Liver (tissue), 3 donors: ENCODE data around the gene PCDHGA12.

ENCODE experiments used
- EGR1 ChIP-seq, 2 donors: IDR thresholded peaks; 2 replicates each; pipeline ENCODE4 v1.6.1; 2016 to 2018; ENCODE audit warnings: antibody characterized with exemption in 2 of 2, low read depth in 2 of 2
- GABPA ChIP-seq, 2 donors: IDR thresholded peaks in 1 of 2; conservative IDR thresholded peaks in 1 of 2; 2 replicates each; pipeline ENCODE4 v1.6.1; 2016; ENCODE audit warnings: antibody characterized with exemption in 2 of 2, mild to moderate bottlenecking in 1 of 2, moderate library complexity in 1 of 2
- HNF4G ChIP-seq: IDR thresholded peaks from 2 replicates; pipeline ENCODE4 v1.6.1; 2016; ENCODE audit warnings: antibody characterized with exemption
- JUND ChIP-seq, 2 donors: IDR thresholded peaks; 2 replicates each; pipeline ENCODE4 v1.6.1; 2016; ENCODE audit warnings: antibody characterized with exemption in 2 of 2
- RAD21 ChIP-seq, 2 donors: IDR thresholded peaks; 2 replicates each; pipeline ENCODE4 v1.6.1; 2016; ENCODE audit warnings: antibody characterized with exemption in 2 of 2, mild to moderate bottlenecking in 2 of 2
- REST ChIP-seq: IDR thresholded peaks from 2 replicates; pipeline ENCODE4 v1.6.1; 2016; ENCODE audit warnings: antibody characterized with exemption, mild to moderate bottlenecking
- SP1 ChIP-seq: IDR thresholded peaks from 2 replicates; pipeline ENCODE4 v1.6.1; 2018; ENCODE audit warnings: antibody characterized with exemption, mild to moderate bottlenecking
- YY1 ChIP-seq: IDR thresholded peaks from 2 replicates; pipeline ENCODE4 v1.6.1; 2016; ENCODE audit warnings: antibody characterized with exemption, mild to moderate bottlenecking
- TF ChIP-seq, protein P1 (sequence below): IDR thresholded peaks from 2 replicates; pipeline ENCODE4 v1.6.1; 2016; ENCODE audit warnings: antibody characterized with exemption
- TF ChIP-seq, protein P2 (sequence below): fragments of 150-350 bp; IDR thresholded peaks from 2 replicates; pipeline ENCODE4 v1.5.1; 2017; ENCODE audit warnings: improper control_type of control experiment, low read depth, low read length; ENCODE audit not compliant: missing input control
- TF ChIP-seq, protein P3 (sequence below): IDR thresholded peaks from 2 replicates; pipeline ENCODE4 v1.6.1; 2016; ENCODE audit warnings: antibody characterized with exemption
- donor health status: healthy.
- donor health status: healthy.

- no peak for TF ChIP-seq YY1
- no peak for TF ChIP-seq SP1
- TF ChIP-seq, protein P1, sequence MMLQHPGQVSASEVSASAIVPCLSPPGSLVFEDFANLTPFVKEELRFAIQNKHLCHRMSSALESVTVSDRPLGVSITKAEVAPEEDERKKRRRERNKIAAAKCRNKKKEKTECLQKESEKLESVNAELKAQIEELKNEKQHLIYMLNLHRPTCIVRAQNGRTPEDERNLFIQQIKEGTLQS, result no peak
- TF ChIP-seq, protein P2, sequence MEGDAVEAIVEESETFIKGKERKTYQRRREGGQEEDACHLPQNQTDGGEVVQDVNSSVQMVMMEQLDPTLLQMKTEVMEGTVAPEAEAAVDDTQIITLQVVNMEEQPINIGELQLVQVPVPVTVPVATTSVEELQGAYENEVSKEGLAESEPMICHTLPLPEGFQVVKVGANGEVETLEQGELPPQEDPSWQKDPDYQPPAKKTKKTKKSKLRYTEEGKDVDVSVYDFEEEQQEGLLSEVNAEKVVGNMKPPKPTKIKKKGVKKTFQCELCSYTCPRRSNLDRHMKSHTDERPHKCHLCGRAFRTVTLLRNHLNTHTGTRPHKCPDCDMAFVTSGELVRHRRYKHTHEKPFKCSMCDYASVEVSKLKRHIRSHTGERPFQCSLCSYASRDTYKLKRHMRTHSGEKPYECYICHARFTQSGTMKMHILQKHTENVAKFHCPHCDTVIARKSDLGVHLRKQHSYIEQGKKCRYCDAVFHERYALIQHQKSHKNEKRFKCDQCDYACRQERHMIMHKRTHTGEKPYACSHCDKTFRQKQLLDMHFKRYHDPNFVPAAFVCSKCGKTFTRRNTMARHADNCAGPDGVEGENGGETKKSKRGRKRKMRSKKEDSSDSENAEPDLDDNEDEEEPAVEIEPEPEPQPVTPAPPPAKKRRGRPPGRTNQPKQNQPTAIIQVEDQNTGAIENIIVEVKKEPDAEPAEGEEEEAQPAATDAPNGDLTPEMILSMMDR, result no peak
- TF ChIP-seq REST, result no peak
- TF ChIP-seq RAD21 (IDR thresholded peaks at IDR 0.05), result no peak
- no peak for TF ChIP-seq JUND (IDR thresholded peaks at IDR 0.05)
- no peak for TF ChIP-seq HNF4G
- no peak for TF ChIP-seq GABPA (IDR thresholded peaks at IDR 0.05 in 1 of 2, conservative IDR thresholded peaks at IDR 0.05 in 1 of 2)
- TF ChIP-seq, protein P3, sequence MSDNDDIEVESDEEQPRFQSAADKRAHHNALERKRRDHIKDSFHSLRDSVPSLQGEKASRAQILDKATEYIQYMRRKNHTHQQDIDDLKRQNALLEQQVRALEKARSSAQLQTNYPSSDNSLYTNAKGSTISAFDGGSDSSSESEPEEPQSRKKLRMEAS, result no peak
- no peak for TF ChIP-seq EGR1 (IDR thresholded peaks at IDR 0.05; ENCODE audit: low read depth in 2 of 2)
Measured at GRCh38 chr5:141437221-141437620, 6.9 kb downstream of the PCDHGA12 start.
